ENCODE measurements around the gene ISY1. TPM values are rescaled to one million over a fixed set of nuclear protein-coding genes. Genes with fewer than 3 reads are reported as not detected.
"Not testable (repeated sequence)": the region's sequence is repeated elsewhere in the genome, so short reads cannot be mapped to it uniquely, and the experiment has no call there.

Gene ISY1
- total RNA-seq, 1 donor from 2014 or later: 30.3 TPM

GRCh38 chr3:129095285-129095684 lies 65.6 kb downstream of the ISY1 start:
- Histone ChIP-seq H3K4me3 (no peak overlapping the region), H3K27me3 (no peaks in the 10 kb centered on the region), H3K27ac (no peak overlapping the region), H3K36me3 (peaks cover 35% of the 10 kb centered on the region), H3K4me1 (no peaks in the 10 kb centered on the region), H3K9me3 (no peaks in the 10 kb centered on the region)
- no peak for TF ChIP-seq CTCF (IDR thresholded peaks at IDR 0.05)
- intact Hi-C loops (cut with DNase I): no loop called here
- ATAC-seq (peak; percentile 21), DNase-seq (no peak)

DNA sequence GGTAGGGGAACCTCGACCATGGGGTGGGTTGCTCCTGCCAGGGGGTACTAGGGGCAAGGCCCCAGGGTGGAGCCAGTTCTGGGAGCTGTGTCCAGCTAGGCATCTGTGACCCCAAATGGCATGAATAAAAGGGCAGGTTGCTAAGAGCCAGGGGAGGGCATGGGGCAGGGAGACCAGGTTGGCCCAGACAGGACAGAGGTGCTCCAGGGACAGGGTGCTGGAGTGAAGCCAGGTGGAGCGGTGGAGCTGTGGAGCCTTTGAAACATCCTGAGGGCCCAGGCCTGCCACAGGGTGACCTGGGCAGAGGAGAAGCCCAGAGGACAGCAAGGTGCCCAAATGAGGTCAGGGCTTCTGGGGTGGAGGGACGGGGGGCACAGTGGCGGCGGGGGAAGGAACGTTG lies 72.6 kb downstream of the ISY1 start:
- H3K4me3 ChIP-seq; H3K27me3 ChIP-seq; DNase-seq; H3K27ac ChIP-seq; intact Hi-C loops (cut with DNase I); H3K4me1 ChIP-seq; H3K9me3 ChIP-seq: not testable (repeated sequence)
- peaks cover 20% of the 10 kb centered on the region for H3K36me3 ChIP-seq
- peak; percentile 3 for ATAC-seq

DNA sequence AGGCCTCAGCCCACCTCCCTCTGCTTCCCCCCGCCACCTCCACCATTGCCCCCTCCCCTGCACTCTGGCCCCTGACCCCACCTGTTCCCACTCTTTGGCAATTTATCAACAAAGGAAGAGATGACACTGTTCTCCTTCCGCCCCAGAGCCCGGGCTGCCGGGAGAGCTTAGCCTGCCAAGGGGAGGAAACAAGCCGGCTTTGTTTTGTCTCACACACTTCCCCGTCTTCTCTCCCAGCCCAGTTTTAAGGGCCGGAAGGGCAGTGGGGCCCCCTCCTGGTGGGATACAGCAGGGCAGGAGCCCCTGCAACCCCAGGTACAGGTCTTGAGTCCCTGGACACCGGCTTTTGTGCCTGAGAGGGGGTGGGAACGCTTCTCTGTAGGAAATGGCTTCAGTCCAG lies 73.0 kb downstream of the ISY1 start:
- H3K9me3 ChIP-seq; H3K4me1 ChIP-seq; H3K27me3 ChIP-seq; DNase-seq; H3K27ac ChIP-seq; intact Hi-C loops (cut with DNase I); H3K4me3 ChIP-seq: not testable (repeated sequence)
- ATAC-seq: peak; percentile 89
- H3K36me3 ChIP-seq: peaks cover 16% of the 10 kb centered on the region

DNA sequence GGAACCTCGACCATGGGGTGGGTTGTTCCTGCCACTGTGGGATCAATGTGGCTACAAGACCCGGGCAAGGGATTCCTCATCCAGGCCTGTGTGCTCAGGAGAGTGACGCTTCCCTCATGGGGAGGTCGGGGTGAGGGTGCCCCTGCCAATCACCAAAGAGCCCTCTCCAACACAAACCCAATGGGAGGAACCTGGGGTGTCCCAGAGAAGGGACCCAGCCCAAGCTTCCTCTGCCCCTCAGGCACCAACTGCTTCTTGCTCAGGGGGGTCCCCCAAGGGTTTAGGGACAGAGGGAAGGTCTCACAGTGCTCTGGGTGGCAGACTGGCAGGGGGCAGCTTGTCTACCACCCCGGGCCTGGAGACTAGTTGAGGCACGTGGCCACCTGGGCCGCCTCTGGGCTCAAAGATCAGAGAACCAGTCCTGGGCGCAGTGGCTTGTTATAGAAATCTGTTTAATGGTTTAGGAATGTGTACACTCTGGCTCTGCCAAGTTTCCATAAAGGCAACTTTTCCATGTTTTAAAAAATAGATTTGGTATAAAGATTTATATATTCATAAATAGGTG lies 73.6 kb downstream of the ISY1 start:
- Histone ChIP-seq H3K27me3 (no peaks in the 10 kb centered on the region), H3K4me1 (peaks cover 8% of the 10 kb centered on the region), H3K4me3 (no peak overlapping the region), H3K27ac (peak overlapping the region; percentile 85), H3K9me3 (no peaks in the 10 kb centered on the region), H3K36me3 (peaks cover 12% of the 10 kb centered on the region)
- intact Hi-C loops (cut with DNase I): no loop called here
- ATAC-seq (no peak), DNase-seq (no peak)
- TF ChIP-seq CTCF (IDR thresholded peaks at IDR 0.05): no peak

DNA sequence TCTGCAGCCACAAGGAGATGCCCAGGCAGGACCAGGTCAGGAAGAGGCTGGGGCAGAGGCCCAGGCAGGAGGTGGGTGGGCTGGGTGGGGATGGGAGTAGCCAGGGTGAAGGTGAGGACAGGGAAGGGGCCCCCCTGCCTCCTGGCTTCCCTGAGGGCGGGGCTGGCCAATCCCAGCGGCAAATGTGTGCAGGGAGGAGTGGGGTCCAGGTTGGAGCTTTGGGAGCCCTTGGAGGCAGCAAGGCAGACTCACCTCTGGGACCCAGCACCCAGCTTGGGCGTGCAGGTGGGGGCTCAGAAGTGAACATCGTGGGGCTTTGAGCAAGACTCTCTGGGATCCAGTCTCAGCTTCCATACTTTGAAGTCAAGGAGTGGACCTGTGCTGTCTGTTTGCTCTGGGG lies 75.0 kb downstream of the ISY1 start:
- H3K4me1 ChIP-seq: peaks cover 8% of the 10 kb centered on the region
- H3K27me3 ChIP-seq: no peaks in the 10 kb centered on the region
- H3K36me3 ChIP-seq: no peaks in the 10 kb centered on the region
- no peak for TF ChIP-seq CTCF (IDR thresholded peaks at IDR 0.05)
- H3K4me3 ChIP-seq: no peak overlapping the region
- DNase-seq (no peak), ATAC-seq (no peak)
- no peaks in the 10 kb centered on the region for H3K9me3 ChIP-seq
- intact Hi-C loops (cut with DNase I): no loop called here
- H3K27ac ChIP-seq: no peak overlapping the region

DNA sequence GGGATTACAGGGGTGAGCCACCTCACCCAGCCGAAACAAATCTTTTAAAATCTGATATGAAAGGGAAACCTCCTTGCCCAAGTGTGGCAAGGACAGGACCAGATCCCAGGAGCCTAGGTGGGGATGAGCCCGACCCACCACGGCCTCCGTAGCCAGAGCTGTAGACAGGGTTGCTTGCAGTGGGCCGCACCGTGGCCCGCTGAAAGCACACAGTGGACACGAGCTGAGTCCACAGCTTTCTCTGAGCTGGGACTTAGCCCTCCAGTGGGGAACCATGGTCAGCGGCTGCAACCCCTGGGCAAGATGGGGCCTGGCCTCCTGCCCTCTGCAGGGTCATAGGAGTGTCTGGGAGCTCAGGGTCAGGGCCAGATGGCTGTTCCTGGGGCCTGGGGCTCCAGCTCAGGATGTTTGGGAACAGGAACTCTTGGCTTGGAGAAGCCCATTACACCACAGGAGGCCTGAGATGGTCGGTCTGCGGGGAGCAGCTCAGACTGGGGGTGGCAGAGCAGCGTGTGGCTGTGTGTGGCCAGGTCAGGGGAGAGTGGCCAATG lies 75.6 kb downstream of the ISY1 start:
- Histone ChIP-seq H3K4me3 (no peak overlapping the region), H3K27me3 (no peaks in the 10 kb centered on the region), H3K4me1 (peaks cover 8% of the 10 kb centered on the region), H3K9me3 (no peaks in the 10 kb centered on the region), H3K27ac (no peak overlapping the region), H3K36me3 (no peaks in the 10 kb centered on the region)
- DNase-seq (no peak), ATAC-seq (no peak)
- no peak for TF ChIP-seq CTCF (IDR thresholded peaks at IDR 0.05)
- intact Hi-C loops (cut with DNase I): no loop called here

GRCh38 chr3:129084501-129084900 lies 76.4 kb downstream of the ISY1 start:
- intact Hi-C loops (cut with DNase I): no loop called here
- H3K36me3 ChIP-seq: no peaks in the 10 kb centered on the region
- no peak for TF ChIP-seq CTCF (IDR thresholded peaks at IDR 0.05)
- no peaks in the 10 kb centered on the region for H3K27me3 ChIP-seq
- no peaks in the 10 kb centered on the region for H3K9me3 ChIP-seq
- no peak for DNase-seq
- ATAC-seq: no peak
- peaks cover 8% of the 10 kb centered on the region for H3K4me1 ChIP-seq
- no peak overlapping the region for H3K27ac ChIP-seq
- no peak overlapping the region for H3K4me3 ChIP-seq

Data from upper lobe of right lung (tissue), 1 donor.